PC-9 (cell line): Measurements from ENCODE around the gene IFNL2.

Experiments
- EZH2 ChIP-seq: fragments of 200-600 bp; sonication (generic); IDR thresholded peaks from 2 replicates; pipeline ENCODE4 v1.8.0; 2017; ENCODE audit warnings: antibody characterized with exemption, low read depth
- TF ChIP-seq, protein P1 (sequence below): fragments of 200-600 bp; sonication (generic); conservative IDR thresholded peaks from 2 replicates; pipeline ENCODE4 v1.6.1; 2017; ENCODE audit warnings: mixed run types, antibody characterized with exemption, mild to moderate bottlenecking, moderate library complexity

DNA sequence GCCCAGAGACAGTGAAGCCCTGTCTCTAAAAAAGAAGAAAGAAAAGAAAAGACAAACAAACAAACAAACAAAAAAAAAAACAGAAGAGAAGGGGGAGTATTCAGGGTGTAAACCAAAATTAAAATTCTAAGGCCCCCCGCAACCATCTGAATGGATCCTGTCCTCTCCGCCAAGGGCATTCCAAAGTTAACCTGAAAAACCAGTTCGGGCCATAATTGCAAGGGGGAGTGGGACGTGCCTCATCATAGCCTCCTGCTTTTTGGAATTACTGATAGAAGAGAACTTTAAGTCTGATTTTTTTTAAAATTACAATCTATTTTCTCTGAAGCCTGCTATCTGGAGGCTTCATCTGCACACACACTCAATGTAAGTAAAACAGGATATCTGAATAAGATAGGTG lies 5.7 kb upstream of the IFNL2 start:
- TF ChIP-seq, protein P1, sequence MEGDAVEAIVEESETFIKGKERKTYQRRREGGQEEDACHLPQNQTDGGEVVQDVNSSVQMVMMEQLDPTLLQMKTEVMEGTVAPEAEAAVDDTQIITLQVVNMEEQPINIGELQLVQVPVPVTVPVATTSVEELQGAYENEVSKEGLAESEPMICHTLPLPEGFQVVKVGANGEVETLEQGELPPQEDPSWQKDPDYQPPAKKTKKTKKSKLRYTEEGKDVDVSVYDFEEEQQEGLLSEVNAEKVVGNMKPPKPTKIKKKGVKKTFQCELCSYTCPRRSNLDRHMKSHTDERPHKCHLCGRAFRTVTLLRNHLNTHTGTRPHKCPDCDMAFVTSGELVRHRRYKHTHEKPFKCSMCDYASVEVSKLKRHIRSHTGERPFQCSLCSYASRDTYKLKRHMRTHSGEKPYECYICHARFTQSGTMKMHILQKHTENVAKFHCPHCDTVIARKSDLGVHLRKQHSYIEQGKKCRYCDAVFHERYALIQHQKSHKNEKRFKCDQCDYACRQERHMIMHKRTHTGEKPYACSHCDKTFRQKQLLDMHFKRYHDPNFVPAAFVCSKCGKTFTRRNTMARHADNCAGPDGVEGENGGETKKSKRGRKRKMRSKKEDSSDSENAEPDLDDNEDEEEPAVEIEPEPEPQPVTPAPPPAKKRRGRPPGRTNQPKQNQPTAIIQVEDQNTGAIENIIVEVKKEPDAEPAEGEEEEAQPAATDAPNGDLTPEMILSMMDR = no peak
- TF ChIP-seq EZH2 = no peak
